Keratinocyte (primary cell): ENCODE data around the gene SMTNL2.

ENCODE experiments used
- CTCF ChIP-seq, 3 experiments: IDR thresholded peaks in 1 of 3; conservative IDR thresholded peaks in 1 of 3; optimal IDR thresholded peaks in 1 of 3; 2 replicates in 2 of 3; 3 replicates in 1 of 3; pipeline versions ENCODE3 to v1.5.1; 2011; ENCODE audit warnings: low read length in 3 of 3, mild to moderate bottlenecking in 3 of 3, moderate library complexity in 2 of 3, control low read depth in 1 of 3, inconsistent platforms in 1 of 3; ENCODE audit not compliant: insufficient read depth in 2 of 3; ENCODE audit errors: extremely low read depth in 1 of 3
- EZH2 ChIP-seq: IDR thresholded peaks from one replicate; pipeline ENCODE4 v1.6.1; 2012; ENCODE audit warnings: inconsistent platforms, mild to moderate bottlenecking, low read length, moderate library complexity

DNA sequence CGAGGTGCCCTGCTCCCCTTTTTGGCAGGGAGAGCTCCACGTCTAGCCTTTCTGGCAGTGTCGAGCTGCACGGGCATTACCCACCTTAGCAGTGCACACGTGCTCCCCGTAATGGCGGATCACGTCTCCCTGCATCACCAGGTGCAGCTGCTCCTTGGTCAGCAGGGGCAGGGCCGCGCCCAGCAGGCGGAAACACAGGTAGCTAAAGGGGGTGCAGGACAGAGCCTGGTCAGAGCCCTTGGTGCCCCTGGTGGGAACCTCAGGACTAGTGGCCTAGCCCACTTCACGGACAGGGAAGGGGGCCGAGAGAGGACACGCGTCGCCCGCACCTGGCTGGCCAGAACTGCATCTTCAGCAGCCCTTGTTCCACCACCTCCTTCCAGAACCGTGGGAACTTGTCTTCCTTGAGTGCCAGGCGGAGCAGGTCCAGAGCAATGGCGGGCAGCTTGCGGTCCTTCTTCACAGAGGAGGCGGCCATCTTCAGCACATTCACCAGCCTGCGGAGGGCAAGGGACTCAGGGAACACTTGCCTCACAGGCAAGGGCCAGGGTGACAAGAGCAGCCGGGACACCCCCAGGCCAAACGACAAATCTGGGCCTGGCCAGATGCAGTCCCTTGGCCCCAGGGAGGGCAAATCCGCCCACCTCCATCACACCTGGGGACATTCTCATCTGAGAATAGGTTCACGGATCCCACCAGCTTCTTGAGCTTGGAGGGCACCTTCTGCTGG is 32.4 kb upstream of the SMTNL2 start:
- no peak for TF ChIP-seq CTCF (optimal IDR thresholded peaks at IDR 0.05 in 1 of 3, IDR thresholded peaks at IDR 0.05 in 1 of 3, conservative IDR thresholded peaks at IDR 0.05 in 1 of 3; ENCODE audit: extremely low read depth in 1 of 3, insufficient read depth in 2 of 3, low read length in 3 of 3)
- no peak for TF ChIP-seq EZH2
